ENCODE measurements around the gene POLQ.
"Not testable (repeated sequence)": the region's sequence is repeated elsewhere in the genome, so short reads cannot be mapped to it uniquely, and the experiment has no call there.

Gene POLQ
- 0.94 to 4.2 reads per million in 2 donors for total RNA-seq

DNA sequence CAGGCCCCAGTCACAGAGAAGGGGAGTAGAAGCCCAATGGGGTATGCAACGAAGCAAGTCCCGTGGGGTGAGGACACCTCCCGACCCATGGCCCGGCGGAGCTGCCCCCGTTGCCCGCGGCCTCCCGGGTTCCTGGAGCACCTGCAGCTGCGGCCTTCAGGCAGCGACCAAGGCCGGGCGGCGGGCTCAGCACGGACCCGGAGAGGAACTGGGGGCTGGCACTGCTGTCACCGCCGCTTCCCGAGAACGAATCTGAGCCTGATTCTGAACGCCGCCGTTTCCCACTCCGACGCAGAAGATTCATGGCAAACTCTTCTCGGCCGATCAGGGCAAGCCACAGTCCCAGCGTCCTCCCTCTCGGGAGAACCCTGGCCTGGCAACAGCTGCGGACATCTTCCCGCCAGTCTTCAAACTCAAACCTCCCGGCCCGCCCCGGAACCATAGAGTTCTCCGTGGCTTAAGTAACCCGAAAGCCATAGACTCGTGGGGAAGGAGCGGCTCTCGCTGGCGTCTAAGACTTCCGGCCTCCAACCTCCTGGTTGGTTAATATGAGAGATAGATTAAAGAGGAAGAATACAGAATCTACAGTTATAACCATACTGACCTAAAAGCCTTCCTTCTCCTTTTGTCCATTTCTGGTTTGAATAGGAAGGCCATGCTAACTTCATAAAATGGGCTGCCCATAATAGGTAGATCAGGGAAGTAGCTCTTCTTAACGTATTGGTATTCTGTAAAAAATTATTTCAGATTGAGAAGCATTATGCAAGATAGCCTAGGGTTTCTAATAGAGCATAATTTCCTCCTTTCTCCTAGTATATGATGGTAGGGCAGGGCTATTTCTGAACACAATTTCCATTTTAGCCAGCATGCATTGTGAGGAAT, at the start of gene POLQ:
Gene POLQ, minus strand, starts transcription at position 415 of the 882 bp plus-strand sequence. Its CDS starts 111 bp downstream, at position 304.
- peak; percentile 54 to 96 (median 79) for DNase-seq

DNA sequence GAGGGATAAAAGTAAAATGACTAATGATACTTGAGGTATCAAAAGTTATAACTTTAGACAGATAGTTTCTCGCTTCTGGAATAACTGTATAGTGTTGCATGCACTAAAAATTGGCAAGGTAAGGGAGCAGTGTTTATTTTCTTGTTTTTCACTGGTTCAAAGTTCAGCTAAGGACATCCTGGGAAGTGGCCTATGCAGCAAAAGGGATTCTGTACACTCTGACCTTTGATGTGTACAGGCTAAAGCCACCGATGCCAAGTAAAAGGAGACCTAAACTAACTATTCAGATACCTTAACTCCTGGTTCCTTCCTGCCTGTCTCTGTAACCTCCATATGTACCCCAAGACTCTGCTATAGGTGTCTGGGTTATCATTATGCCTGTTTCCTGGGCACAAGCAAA, 49.1 kb upstream of the POLQ start:
- DNase-seq: no peak

DNA sequence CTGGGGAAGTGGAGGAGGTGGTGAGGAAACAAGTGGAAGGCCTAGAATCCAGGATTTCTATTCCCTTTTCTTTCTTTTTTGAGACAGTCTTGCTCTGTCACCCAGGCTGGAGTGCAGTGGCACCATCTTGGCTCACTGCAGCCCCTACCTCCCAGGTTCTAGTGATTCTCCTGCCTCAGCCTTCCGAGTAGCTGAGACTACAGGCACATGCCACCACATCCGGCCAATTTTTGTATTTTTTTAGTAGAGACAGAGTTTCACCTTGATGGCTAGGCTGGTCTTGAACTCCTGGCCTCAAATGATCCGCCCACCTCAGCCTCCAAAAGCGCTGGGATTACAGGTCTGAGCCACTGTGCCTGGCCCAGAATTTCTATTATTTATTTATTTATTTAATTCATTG, 48.0 kb upstream of the POLQ start:
- DNase-seq: not testable (repeated sequence)

DNA sequence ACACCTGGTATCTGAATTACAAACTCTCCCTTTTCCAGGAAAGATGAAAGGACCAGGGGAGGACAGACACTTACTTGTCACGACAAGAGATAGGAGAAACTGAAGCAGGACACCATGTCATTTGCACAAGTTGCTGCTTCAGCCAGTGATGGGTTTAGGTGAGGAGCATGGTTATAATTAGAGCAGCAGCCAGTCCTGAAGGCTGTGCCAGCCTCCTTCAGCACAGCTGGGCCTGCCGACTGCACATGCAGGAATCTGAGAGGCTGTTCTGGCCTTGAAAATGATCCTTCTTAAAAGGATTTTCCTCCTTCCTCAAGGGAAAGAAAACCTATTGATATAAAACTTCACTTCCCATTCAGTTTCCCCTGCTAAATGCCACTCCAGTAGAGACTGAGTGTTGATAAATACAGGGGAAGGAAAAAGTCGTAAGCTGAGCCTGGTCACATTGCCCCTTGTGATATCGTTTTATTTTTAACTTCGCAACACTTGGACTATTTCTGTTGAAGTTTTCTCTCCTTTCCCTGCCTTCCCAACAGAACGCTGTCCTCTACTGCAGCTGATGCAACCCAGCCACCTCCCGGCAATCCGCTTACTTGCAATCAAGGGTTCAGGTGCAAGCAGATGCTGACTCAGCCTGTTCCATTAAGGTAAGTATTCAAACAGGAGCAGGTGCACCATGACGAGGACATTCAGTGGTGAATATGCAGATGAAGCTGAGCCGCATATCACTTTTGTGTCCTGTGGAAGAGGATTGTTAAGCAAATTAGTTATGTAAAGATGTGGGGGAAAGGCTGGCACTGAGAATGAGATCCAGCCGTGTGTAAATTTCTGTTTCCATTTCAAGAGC, 47.3 kb upstream of the POLQ start, which contains the start of gene FBXO40:
Gene FBXO40, plus strand, starts transcription at position 524 of the 847 bp plus-strand sequence. CDS start 27,197 bp downstream, outside the sequence.
- no peak for DNase-seq

DNA sequence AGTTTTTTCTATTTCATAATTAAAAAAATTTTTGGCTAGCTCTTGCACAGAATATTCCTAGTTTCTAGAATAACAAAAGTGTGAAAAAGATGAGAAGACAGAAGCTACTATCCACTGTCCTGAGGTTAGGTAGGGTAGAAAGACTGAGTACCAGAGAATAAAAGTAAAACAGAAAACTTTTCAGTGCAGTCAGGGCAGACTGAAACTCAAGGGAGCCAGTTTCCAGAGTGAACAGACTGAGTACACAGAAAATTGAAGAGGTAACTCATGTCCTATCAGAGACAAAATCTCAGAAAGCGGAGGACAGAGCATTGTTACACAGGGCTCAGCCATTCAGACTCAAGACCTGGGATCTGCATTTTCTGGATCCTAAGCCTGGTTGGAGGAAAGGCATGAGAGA, 38.6 kb upstream of the POLQ start:
- DNase-seq: no peak

DNA sequence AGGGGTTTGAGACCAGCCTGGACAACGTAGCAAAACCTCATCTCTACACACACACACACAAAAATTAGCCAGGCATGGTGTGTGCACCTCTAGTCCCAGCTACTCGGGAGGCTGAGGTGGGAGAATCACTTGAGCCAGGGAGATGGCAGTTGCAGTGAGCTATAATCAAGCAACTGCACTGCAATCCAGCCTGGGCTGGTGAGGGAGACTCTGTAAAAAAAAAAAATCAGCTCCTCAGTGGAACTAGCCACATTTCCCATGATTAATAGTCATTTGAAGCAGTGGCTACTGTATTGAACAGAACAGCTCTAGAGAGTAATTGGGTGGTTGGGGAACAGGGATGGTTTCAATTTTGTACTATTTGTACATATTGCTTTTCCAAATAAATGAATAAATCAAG, 35.9 kb upstream of the POLQ start:
- DNase-seq: no peak

DNA sequence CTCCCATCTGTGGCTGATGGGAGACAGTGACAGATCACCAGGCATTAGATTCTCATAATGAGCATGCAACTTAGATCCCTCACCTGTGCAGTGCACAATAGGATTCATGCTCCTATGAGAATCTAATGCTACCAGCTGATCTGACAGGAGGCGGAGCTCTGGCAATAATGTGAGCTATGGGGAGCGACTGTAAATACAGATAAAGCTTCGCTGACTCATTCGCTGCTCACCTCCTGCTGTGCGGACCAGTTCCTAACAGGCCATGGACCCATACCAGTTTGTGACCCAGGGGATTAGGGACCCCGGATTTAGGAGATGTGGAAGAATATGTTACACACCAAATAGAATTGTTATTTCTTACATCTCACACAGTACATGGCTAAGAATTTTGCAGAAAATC, 28.7 kb upstream of the POLQ start:
- no peak for DNase-seq

DNA sequence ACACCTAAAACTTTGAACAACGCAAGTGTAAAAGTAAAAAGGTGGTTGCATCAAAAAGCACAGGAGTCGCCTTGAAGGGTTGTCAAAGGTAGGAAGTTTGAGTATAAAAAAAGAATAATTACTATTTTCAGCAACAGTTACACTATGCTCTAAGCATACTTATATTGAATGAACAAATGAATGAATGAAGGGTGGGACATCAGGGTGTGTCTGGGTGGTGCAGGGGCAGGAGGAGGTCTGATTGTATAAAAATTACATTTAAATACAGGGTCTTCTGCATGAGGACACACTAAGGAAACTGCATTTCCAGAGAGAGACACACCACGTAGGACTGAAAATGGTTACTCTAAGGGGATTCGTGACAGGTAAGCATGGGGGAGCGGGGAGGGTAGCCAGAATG, 21.9 kb upstream of the POLQ start, which contains the start of gene ARGFX:
Gene ARGFX, plus strand, starts transcription at position 301 of the 400 bp plus-strand sequence. CDS start 2,765 bp downstream, outside the sequence.
- no peak for DNase-seq

DNA sequence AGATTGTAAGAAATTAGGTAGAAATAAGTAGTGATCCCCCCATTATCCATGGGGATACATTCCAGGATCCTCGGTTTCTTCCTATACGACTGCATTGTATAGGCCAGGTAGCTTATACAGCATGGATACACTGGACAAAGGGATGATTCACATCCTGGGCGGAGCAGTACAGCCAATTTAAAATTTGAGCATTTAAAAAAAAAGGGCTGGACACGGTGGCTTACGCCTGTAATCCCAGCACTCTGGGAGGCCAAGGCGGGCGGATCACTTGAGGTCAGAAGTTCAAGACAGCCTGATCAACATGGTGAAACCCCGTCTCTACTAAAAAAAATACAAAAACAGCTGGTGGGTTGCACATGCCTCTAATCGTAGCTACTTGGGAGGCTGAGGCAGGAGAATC, 21.0 kb upstream of the POLQ start:
- DNase-seq: no peak

DNA sequence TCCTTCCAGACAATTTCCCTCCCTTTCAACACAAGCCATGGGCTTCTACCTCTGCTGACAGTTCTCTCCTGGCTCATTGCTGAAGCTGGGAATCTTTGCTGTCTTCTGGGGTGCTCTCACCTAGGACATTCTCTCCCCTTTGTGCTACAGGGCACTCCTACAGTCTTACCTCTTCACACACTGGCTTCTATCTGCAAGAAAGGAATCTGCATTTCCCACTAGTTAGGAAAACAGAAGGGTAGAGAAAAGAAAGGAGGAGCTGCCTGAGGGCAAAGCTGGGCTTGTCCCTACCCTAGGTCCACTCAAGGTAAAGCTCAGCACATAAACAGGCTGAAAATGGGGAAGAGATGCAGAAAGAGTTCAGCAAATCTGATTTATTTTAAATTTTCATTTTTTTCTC, 16.4 kb upstream of the POLQ start:
- DNase-seq: no peak

DNA sequence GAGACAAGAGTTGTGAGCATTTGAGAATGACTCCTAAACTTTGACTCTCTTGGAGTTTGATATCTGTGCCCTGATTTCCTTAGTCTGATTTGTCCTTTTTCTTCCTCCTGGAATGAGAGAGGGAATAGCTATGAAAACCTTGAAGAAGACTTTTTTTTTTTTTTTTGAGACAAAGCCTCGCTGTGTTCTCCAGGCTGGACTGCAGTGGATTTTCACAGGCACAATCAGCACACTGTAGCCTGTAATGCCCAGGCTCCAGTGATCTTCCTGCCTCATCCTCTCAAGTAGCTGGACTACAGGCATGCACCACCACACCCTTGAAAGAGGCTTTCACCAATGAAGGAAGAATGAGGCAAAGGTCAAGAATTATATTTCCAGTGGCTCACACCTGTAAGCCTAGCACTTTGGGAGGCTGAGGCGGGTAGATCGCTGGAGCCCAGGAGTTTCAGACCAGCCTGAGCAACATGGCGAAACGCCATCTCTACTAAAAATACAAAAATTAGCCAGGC, 11.7 kb upstream of the POLQ start:
- DNase-seq: no peak

DNA sequence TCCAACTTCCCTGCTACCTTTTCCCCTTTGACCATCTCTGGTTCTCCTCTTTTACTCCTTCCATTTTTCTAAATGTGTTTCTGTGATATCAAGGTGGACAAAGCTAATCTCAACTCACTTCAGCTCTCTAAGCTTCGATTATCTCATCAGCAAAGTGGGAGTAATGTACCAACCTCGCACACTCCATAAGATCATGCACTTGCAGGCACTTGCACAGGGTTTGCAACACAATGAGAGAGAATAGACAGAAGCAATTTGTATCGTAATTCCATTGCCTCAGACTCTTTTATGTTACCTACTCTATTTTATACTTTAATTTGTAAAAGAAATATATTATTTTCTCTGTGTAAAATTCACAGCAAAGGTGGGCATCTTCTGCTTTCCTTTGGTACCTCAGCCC, 7.0 kb upstream of the POLQ start:
- no peak for DNase-seq

DNA sequence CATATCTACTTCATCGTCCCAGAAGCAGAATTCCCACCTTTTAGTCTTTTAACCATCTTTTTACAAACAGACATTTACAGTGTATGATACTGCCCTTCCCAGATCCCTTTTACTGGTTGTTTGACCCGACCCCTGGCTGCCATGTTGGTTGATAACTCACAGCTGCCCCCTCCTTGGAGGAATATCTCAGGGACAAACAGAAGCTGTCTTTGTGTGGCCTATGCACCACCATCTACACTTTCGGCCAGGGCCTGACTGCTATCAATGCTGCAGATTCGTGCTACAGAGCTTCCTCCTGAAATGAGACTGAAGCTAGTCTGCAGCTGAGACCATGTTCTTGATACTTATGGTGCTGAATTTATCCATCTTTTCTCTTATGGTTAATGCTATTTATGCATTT, 6.6 kb upstream of the POLQ start:
- no peak for DNase-seq

DNA sequence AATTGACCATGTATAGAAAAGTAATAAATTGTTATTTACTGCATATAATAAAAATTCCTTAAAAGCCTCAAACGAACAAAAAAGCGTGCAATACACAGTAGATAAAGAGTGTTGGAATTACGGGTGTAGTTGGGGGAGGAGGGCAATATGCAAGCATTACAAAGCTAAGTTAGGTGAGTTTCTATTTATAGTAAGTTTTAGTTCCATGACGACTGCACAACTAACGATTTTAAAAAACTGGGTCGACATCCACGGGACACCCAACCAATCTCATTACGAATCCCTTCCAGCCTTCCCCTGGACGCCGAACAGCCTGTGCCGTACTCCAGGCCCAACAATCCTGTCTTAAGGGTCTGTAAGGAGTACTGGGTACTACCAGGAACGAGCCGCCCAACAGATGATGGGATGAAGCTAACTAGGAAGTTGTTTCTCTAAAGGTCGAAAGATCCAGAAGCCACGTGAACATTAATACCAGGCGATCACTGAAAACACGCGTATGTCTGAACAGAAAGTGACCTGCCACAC, 677 bp downstream of the POLQ start:
- peak in 1 of 5 experiments; percentile 35 for DNase-seq

DNA sequence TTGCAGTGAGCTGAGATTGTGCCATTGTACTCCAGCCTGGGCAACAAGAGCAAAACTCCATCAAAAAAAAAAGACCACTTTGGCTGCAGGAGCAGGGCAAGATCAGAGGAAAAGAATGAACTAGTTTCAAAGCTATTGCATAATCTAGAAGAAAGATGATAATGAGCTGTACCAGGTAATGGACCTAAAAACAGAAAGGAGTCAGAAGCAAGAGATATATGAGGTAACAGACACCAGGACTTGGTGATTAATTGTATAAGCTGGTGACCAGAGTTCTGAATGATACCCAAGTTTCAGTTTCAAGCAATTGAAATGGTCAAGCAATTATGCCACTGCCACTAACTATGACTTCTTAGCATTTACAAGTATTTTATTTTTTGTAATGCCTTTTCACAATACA, 2.9 kb downstream of the POLQ start:
- DNase-seq: no peak

DNA sequence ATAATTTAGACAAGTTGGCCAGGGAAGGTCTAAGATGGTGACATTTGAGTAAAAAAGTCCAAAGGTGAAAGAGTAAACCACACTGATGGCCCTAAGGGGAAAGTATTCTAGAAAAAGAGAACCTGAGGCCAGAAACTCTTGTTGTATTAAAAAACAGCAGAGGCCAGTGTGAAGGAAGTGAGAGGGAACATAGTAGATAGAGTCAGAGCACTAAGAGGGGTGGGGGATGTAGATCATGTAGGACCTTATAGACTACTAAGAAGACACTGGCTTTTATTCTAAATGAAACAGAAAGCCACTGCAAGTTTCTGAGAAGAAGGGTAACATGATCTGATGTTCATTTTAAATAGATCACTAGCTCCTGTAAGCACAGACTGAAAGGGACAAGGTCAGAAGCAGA, 14.5 kb downstream of the POLQ start:
- DNase-seq: no peak

DNA sequence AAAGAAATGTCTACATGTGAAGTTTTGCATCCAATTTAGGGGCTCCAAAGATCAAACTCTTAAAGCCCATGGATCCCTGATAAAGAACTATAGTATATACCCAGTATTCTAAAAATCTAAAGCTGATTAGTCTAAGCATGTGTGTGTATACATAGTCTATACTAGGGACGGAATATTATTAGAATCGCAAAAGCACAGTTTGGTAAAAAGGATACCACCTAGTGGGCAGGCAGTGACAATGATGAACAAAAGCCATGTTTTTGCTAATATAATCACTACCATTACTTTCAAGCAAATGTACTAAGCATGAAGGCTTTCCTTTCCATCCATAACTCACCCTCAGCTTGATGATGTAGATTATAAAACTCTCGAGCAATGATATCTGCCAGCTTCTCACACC, 16.5 kb downstream of the POLQ start:
- peak in 1 of 5 experiments; percentile 14 for DNase-seq

DNA sequence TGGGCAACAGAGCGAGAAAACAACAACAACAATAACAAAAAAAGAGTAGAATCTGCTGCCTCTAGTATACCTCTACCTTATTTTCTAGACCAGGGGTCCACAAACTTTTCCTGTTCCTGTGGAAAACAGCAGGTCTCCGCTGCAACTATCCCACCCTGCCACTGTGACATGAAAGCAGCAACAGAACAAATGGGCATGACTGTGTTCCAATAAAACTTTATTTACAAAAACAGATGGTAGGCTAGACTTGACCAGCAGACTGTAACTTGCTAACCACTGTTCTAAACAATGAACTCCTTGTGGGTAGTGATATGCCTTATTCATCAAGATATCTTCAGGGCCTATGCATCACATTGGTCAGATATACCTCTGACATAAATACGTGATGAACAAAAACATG, 25.3 kb downstream of the POLQ start:
- DNase-seq: no peak

DNA sequence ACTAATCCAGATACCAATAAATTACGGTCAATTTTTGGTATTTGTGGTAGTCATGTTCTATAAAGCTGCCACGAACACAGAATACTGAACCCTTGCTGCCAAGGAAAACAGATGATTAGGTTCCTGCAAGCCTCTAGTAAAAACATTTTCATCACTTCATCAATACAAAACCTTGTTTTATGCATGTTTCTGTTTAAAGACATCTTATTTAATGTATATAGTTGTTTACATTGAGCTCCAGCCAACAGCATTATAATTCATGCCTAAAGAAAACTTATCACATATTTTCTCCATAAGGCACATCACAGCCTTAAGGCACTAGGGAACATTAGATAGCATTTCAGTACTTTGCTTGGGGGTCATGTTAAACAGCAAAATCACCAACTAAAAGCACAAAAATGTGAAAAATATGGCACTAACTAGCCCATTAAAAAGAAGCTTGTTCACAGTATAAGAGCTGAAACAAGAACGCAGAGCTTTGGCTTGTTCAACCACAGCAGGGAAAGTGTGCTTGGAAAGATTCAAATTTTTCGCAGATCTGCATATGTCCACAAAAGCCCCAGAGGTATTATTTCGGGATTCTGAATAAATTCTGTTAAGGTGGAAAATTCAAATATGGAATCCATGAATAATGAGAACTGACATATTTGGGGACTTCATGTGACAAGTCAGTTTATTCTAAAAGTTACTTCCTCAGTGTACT, 27.7 kb downstream of the POLQ start:
- DNase-seq: no peak

DNA sequence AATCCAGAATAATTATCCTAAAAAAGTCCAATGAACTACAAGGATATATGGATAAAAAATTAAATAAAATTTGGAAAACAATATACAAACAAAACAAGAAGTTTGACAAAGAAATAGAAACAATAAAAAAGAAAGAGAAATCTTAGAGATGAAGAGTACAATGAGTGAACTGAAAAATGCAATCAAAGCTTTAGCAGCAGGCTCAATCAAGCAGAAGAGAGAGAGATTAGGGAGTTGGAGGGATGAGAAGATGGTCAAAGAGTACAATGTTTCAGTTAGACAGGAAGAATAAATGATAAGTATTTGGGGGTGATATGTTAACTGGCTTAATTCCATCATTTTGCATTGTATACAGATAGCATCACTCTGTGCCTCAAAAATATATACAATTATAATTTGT, 29.9 kb downstream of the POLQ start:
- DNase-seq: peak in 1 of 5 experiments; percentile 9

DNA sequence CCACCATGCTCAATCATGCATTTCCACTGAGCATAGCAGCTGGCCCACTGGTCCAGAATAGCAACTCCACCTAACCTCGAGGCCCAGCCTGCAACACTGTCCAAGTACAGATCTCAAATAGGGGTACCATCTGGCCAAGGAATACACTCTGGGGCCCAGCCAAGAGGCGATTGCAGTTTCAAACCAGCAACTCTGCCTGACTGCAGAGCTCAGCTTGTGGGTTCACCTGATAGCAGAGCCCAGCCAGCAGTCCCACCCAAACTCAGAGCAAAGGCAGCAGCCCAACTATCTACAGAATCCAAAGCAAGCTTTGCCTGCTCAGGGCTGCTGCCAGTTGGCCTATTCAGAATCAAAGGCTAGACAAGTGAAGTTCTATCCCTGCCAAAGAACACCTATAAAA, 30.5 kb downstream of the POLQ start:
- DNase-seq: no peak

DNA sequence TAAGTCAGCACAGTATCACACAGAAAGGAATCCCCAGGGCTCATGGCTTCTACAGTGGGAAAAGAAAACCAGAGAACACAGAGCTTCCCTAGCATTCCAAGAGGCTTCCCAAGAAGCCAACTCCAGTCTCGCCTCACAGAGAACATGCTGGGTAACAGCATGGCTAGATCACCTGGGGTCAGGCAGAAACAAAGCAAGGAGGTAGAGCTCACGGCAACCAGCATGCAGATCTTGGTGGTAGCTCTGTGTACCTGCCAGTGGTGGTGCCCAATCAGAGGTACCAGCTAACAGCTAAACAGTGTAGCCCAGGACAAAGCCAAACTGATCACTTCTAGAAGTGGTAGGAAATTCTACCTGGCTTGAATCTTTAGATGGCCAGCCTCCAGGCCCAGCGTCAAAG, 31.3 kb downstream of the POLQ start:
- no peak for DNase-seq
